ENCODE measurements around the gene FNDC3B.

Gene FNDC3B

GRCh38 chr3:172084871-172085556 lies 45.6 kb downstream of the FNDC3B start:
- TF ChIP-seq, protein P1, sequence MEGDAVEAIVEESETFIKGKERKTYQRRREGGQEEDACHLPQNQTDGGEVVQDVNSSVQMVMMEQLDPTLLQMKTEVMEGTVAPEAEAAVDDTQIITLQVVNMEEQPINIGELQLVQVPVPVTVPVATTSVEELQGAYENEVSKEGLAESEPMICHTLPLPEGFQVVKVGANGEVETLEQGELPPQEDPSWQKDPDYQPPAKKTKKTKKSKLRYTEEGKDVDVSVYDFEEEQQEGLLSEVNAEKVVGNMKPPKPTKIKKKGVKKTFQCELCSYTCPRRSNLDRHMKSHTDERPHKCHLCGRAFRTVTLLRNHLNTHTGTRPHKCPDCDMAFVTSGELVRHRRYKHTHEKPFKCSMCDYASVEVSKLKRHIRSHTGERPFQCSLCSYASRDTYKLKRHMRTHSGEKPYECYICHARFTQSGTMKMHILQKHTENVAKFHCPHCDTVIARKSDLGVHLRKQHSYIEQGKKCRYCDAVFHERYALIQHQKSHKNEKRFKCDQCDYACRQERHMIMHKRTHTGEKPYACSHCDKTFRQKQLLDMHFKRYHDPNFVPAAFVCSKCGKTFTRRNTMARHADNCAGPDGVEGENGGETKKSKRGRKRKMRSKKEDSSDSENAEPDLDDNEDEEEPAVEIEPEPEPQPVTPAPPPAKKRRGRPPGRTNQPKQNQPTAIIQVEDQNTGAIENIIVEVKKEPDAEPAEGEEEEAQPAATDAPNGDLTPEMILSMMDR (IDR thresholded peaks at IDR 0.05; ENCODE audit: low read depth, low read length) = no peak
- TF ChIP-seq EZH2phosphoT487 (IDR thresholded peaks at IDR 0.05; ENCODE audit: low read depth) = no peak
- H3K27ac ChIP-seq (ENCODE audit: low read length) = no peak overlapping the region

DNA sequence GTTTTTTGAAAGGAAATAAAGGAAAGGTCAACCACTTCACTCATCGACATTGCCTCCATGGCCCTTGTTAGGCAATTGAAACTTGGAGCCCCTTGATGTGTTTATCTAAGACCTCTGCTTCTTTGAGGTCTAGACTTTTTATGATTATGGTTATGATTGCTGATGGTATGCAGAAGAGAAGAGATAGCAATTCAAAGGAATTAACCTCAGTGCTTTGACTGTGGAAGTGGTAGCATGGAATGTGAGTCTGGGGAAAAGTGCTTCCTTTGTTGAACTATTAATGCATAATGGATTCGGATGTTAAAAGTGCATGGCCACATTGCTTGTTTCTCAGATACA lies 46.1 kb downstream of the FNDC3B start:
- no peak for TF ChIP-seq EZH2phosphoT487 (IDR thresholded peaks at IDR 0.05; ENCODE audit: low read depth)
- TF ChIP-seq, protein P1 (IDR thresholded peaks at IDR 0.05; ENCODE audit: low read depth, low read length) = no peak
- Histone ChIP-seq H4K20me1 (ENCODE audit: insufficient read depth, low read length) (peaks cover under 1% of the 10 kb centered on the region; the same call in 1 of the 2 replicates), H2AFZ (ENCODE audit: low read depth, low read length) (no peak overlapping the region), H3K4me2 (ENCODE audit: low read length) (no peak overlapping the region), H3K4me3 (ENCODE audit: low read length) (no peak overlapping the region), H3K4me1 (ENCODE audit: low read length) (peaks cover 11% of the 10 kb centered on the region), H3K9me3 (ENCODE audit: insufficient read depth, low read length) (no peaks in the 10 kb centered on the region), H3K36me3 (replicated peaks; ENCODE audit: low read depth, low read length) (no peaks in the 10 kb centered on the region), H3K9ac (ENCODE audit: low read length) (no peak overlapping the region), H3K27ac (ENCODE audit: low read length) (no peak overlapping the region), H3K79me2 (ENCODE audit: low read length) (no peaks in the 10 kb centered on the region), H3K27me3 (ENCODE audit: low read depth, low read length) (no peaks in the 10 kb centered on the region)

More at GRCh38 chr3:172084871-172085556, 45.6 kb downstream of the FNDC3B start:
- Histone ChIP-seq H3K9me3 (ENCODE audit: insufficient read depth, low read length) (no peaks in the 10 kb centered on the region), H3K36me3 (replicated peaks; ENCODE audit: low read depth, low read length) (no peaks in the 10 kb centered on the region), H3K4me1 (ENCODE audit: low read length) (peaks cover 11% of the 10 kb centered on the region), H3K9ac (ENCODE audit: low read length) (no peak overlapping the region), H3K27me3 (ENCODE audit: low read depth, low read length) (no peaks in the 10 kb centered on the region), H3K79me2 (ENCODE audit: low read length) (no peaks in the 10 kb centered on the region), H3K4me3 (ENCODE audit: low read length) (no peak overlapping the region), H4K20me1 (ENCODE audit: insufficient read depth, low read length) (peaks cover 3% of the 10 kb centered on the region; the same call in 1 of the 2 replicates), H3K4me2 (ENCODE audit: low read length) (no peak overlapping the region), H2AFZ (ENCODE audit: low read depth, low read length) (no peak overlapping the region)

DNA sequence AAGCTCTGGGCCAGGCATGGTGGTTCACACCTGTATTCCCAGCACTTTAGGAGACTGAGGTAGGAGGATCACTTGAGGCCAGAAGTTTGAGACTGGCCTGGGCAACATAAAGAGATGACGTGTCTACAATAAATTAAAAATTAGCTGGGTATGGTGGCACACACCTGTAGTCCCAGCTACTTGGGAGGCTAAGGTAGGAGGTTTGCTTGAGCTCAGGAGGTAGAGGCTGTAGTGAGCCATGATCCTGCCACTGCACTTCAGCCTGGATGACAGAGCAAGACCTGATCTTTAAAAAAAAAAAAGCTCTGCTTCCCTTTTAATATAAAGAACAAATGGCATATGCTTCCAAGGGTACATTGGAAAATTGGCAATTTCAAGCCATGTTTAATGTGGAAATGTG lies 46.7 kb downstream of the FNDC3B start:
- H3K4me3 ChIP-seq (ENCODE audit: low read length) = no peak overlapping the region
- H3K4me2 ChIP-seq (ENCODE audit: low read length) = no peak overlapping the region
- H4K20me1 ChIP-seq (ENCODE audit: insufficient read depth, low read length) = no peaks in the 10 kb centered on the region; the same call in 1 of the 2 replicates

DNA sequence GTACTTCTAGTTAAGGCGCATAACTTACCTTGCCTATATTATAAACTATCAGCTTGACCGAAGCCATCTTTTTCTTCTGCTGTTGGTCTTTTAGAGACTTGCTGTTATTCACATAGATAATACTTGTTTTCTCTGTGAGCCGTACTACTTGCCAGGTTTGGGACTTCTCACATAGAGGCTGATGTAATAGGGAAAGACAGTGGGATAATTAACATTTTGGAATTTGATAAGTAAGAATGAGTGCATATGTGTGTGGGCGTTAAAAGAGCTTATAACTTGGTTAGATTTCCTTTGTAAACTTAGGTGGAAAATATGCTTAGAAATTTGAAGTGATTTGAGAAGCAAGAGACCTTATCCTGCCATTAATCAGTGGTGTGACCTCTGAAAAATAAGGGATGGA lies 47.8 kb downstream of the FNDC3B start:
- no peaks in the 10 kb centered on the region for H3K27me3 ChIP-seq (ENCODE audit: low read depth, low read length)
- no peak overlapping the region for H3K27ac ChIP-seq (ENCODE audit: low read length)
- no peak overlapping the region for H3K4me3 ChIP-seq (ENCODE audit: low read length)
- H3K36me3 ChIP-seq (replicated peaks; ENCODE audit: low read depth, low read length) = no peaks in the 10 kb centered on the region
- TF ChIP-seq, protein P1 (IDR thresholded peaks at IDR 0.05; ENCODE audit: low read depth, low read length) = no peak
- TF ChIP-seq EZH2phosphoT487 (IDR thresholded peaks at IDR 0.05; ENCODE audit: low read depth) = no peak
- H3K9ac ChIP-seq (ENCODE audit: low read length) = no peak overlapping the region
- H3K4me1 ChIP-seq (ENCODE audit: low read length) = peaks cover 11% of the 10 kb centered on the region
- H3K4me2 ChIP-seq (ENCODE audit: low read length) = no peak overlapping the region
- H3K79me2 ChIP-seq (ENCODE audit: low read length) = no peaks in the 10 kb centered on the region
- no peaks in the 10 kb centered on the region for H3K9me3 ChIP-seq (ENCODE audit: insufficient read depth, low read length)
- H4K20me1 ChIP-seq (ENCODE audit: insufficient read depth, low read length) = no peaks in the 10 kb centered on the region; the same call in 1 of the 2 replicates
- no peak overlapping the region for H2AFZ ChIP-seq (ENCODE audit: low read depth, low read length)

More for the DNA sequence above, 46.7 kb downstream of the FNDC3B start:
- Histone ChIP-seq H3K9me3 (ENCODE audit: insufficient read depth, low read length) (no peaks in the 10 kb centered on the region), H3K79me2 (ENCODE audit: low read length) (no peaks in the 10 kb centered on the region), H3K27me3 (ENCODE audit: low read depth, low read length) (no peaks in the 10 kb centered on the region), H3K9ac (ENCODE audit: low read length) (no peak overlapping the region), H3K27ac (ENCODE audit: low read length) (no peak overlapping the region), H2AFZ (ENCODE audit: low read depth, low read length) (no peak overlapping the region), H3K4me1 (ENCODE audit: low read length) (peaks cover 11% of the 10 kb centered on the region), H3K36me3 (replicated peaks; ENCODE audit: low read depth, low read length) (no peaks in the 10 kb centered on the region)
- TF ChIP-seq, protein P1 (IDR thresholded peaks at IDR 0.05; ENCODE audit: low read depth, low read length) = no peak
- no peak for TF ChIP-seq EZH2phosphoT487 (IDR thresholded peaks at IDR 0.05; ENCODE audit: low read depth)

Measured in OCI-LY3 (cell line).